ENCODE measurements around the gene MOB3B.

The MOB3B gene

GRCh38 chr9:27391040-27391895 is 138.3 kb downstream of the MOB3B start:
- DNase-seq (ENCODE audit: low read depth in 2 of 2) = no peak

- no peak for DNase-seq (ENCODE audit: low read depth in 2 of 2)
Observed at GRCh38 chr9:27388150-27388549, 141.5 kb downstream of the MOB3B start.

GRCh38 chr9:27387722-27388121 is 141.9 kb downstream of the MOB3B start:
- DNase-seq (ENCODE audit: low read depth in 2 of 2) = no peak

DNA sequence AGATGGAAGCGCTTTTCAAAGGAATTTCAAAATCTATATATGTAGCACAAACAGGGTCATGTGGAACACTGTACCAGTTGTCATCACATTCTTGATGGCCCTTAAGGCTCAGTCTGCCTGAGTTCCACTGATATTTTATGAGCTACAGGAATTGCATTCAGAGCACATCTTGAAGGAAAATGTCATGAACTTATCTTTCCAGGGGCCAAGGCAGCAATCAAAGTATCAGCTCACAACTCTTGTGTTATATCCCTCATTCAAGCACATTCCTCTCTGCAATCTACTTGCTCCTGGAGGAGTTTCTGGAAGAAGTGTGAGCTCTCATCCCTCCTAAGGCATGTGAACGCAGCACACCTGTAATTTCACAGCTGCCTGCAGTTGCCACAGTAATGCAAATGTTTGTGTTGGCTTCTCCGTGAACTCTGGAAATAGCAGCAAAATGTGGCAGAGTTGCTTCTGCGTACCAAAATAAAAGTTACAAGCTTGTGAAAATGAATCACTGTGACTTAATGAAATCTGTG is 143.0 kb downstream of the MOB3B start:
- DNase-seq (ENCODE audit: low read depth in 2 of 2) = no peak

- no peak for DNase-seq (ENCODE audit: low read depth in 2 of 2)
Observed at GRCh38 chr9:27385606-27386322, 143.8 kb downstream of the MOB3B start.

- DNase-seq (ENCODE audit: low read depth in 2 of 2) = no peak
Observed at GRCh38 chr9:27384262-27385014, 145.2 kb downstream of the MOB3B start.

DNA sequence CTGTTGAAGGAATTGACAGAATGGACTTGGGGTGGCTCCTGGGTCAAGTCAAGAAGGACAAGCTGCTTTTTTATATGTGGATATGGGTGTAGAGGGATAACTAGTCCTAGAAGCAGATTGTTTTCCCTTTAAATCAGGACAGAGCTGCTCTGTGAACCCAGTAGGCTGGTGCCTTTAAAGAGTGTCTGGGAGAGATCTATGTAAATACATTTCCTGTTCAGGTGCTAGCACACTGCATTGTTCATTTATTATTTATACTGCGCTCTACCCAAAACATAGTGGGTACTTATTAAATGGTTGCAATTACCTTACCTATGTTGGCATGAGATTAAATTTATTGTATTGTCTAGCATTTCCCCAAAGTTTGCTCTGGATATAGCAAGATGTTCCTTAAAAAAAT is 146.1 kb downstream of the MOB3B start:
- no peak for DNase-seq (ENCODE audit: low read depth in 2 of 2)

GRCh38 chr9:27382975-27383374 is 146.6 kb downstream of the MOB3B start:
- DNase-seq (ENCODE audit: low read depth in 2 of 2) = no peak

- no peak for DNase-seq (ENCODE audit: low read depth in 2 of 2)
Observed at GRCh38 chr9:27382308-27382707, 147.3 kb downstream of the MOB3B start.

DNA sequence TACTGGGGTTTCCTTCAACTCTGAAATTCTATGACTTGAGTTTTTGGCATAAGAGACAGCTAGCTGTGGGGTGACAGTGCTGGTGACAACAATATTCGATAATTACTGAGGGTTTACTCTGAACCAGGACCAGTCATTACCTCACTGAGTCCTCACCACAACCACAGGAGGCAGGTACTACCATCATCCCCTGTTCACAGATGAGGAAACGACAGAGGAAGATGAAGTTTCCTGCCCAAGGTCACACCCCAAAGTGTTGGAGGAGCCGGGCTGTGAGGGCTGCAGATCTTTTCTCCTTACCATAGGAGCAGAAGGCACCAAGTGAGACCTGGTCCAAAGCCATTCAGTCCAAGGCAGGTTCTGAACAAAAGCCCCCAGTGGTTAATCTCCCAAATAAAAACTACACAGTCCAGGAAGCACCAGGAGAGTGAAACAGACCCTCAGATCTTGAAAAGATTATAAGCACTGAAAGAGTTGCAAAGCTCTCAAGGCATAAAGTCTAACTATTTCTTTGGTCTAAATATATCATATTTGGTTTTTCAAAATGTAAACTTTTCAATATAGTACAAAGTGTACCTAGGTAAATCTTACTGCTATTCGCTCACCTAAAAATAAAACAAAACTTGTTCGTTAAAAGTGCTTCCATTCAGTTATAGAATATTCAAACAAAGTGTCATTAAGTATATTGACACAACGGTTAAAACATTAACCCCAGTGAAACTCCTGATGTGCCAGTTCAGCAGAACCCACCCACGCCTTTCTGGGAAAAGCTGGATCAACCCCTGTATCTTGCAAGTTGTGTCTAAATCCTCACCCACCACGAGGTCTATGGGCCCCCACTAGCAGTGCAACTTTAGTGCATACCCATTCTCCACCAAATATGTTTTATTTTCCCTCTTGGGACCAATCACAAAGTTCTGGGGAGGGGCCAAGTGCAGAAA is 150.0 kb downstream of the MOB3B start:
- no peak for DNase-seq (ENCODE audit: low read depth in 2 of 2)

GRCh38 chr9:27377811-27378456 is 151.7 kb downstream of the MOB3B start:
- no peak for DNase-seq (ENCODE audit: low read depth in 2 of 2)

GRCh38 chr9:27377147-27377807 is 152.3 kb downstream of the MOB3B start:
- no peak for DNase-seq (ENCODE audit: low read depth in 2 of 2)

- no peak for DNase-seq (ENCODE audit: low read depth in 2 of 2)
Observed at GRCh38 chr9:27373851-27374250, 155.8 kb downstream of the MOB3B start.

GRCh38 chr9:27372615-27373014 is 157.0 kb downstream of the MOB3B start:
- DNase-seq (ENCODE audit: low read depth in 2 of 2) = no peak

DNA sequence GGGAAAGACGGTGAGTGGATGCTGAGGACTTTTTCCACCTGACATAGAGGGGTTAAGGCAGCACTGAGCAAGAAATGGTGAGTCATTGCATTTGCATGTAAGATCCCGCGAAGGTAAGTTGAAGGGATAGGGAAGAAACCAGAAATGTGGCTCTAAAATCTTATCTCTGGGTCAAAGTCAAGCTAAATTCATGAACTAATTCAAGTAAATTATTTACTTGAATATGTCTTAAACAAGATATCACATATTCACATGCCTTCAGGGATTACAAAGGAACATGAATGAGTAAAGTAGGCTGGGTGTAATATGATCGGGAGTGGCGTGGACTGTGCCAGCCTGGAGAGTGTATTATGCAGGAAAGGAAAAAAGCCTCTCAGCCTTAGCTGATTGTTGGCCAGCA is 158.2 kb downstream of the MOB3B start:
- DNase-seq (ENCODE audit: low read depth in 2 of 2) = no peak

DNA sequence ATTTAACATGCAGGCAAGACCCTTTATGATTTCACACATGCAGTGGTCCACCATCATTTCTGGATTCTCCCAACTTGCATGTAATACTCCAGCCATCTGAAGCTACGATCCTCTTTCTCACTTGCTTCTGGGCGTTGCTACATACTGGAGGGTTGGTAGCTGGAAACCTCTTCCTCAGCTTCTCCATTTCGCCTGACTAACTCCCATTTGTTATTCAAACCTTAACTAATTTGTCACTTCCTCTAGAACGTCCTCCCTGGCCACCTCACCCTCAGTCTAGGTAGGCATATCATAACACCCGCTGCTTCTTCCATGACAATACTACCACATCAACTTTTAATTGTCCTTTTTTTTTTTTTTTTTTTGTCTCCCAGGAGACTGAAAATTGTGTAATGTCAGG is 160.0 kb downstream of the MOB3B start:
- DNase-seq (ENCODE audit: low read depth in 2 of 2) = no peak

- no peak for DNase-seq (ENCODE audit: low read depth in 2 of 2)
Observed at GRCh38 chr9:27368316-27368985, 161.2 kb downstream of the MOB3B start.

GRCh38 chr9:27367921-27368315 is 161.7 kb downstream of the MOB3B start:
- no peak for DNase-seq (ENCODE audit: low read depth in 2 of 2)

GRCh38 chr9:27367175-27367798 is 162.3 kb downstream of the MOB3B start:
- DNase-seq (ENCODE audit: low read depth in 2 of 2) = no peak
